ENCODE results near the gene DAB2IP.

DNA sequence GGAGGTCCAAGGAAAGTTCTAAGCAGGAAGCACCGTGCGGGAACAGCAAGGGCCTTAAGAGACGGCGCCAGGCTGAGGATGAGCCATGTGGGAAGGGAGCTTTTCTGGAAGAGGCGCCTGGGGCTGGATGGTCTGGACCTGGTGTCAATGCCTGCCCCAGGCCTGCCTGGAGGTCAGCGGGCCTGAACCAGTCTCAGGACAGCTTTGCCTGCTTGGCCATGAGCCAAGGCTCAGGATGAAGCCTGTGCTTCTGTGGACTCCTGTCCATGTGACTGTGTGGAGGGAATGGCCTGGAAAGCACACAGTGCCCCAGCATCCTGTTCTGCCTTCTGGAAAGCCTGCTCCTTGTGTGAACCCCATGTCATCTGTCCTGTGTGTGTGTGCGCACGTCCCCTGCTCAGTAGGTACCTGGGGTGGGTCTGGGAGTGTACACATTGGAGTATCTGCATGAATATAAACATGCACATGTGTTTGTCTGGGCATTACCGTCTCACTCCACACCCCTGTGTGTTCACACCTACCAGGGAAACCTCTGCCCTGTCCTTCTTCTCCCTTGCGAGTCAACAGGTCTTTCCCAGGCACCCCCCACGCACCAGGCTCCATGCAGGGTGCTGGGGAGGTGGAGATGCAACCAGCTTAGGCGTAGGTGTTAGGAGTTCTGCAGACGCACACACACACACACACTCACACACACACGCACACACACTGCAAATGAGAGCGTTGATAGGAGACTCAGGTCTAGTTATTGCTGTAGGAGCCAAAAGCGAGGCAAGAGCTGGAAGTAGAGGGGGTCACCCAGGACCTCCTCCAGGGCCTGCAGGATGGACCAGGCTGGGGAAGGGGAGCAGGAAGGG lies 24.8 kb downstream of the DAB2IP start:
- TF ChIP-seq, protein P1, sequence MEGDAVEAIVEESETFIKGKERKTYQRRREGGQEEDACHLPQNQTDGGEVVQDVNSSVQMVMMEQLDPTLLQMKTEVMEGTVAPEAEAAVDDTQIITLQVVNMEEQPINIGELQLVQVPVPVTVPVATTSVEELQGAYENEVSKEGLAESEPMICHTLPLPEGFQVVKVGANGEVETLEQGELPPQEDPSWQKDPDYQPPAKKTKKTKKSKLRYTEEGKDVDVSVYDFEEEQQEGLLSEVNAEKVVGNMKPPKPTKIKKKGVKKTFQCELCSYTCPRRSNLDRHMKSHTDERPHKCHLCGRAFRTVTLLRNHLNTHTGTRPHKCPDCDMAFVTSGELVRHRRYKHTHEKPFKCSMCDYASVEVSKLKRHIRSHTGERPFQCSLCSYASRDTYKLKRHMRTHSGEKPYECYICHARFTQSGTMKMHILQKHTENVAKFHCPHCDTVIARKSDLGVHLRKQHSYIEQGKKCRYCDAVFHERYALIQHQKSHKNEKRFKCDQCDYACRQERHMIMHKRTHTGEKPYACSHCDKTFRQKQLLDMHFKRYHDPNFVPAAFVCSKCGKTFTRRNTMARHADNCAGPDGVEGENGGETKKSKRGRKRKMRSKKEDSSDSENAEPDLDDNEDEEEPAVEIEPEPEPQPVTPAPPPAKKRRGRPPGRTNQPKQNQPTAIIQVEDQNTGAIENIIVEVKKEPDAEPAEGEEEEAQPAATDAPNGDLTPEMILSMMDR (IDR thresholded peaks at IDR 0.05; ENCODE audit: low read depth, low read length, missing input control) = no peak
- TF ChIP-seq, protein P2, sequence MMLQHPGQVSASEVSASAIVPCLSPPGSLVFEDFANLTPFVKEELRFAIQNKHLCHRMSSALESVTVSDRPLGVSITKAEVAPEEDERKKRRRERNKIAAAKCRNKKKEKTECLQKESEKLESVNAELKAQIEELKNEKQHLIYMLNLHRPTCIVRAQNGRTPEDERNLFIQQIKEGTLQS (IDR thresholded peaks at IDR 0.05) = no peak
- peak; percentile 49 for TF ChIP-seq SP1 (IDR thresholded peaks at IDR 0.05)

Measured in liver (tissue), 3 donors.